Mucosa of descending colon (tissue), 3 donors: ENCODE measurements around the gene MAGED2. TPM values are rescaled to one million over a fixed set of nuclear protein-coding genes. Genes with fewer than 3 reads are reported as not detected.
"Not testable (repeated sequence)": the region's sequence is repeated elsewhere in the genome, so short reads cannot be mapped to it uniquely, and the experiment has no call there.

Source experiments
- ATAC-seq: fragments of 200-7000 bp; cut with Tn5 transposase; one replicate; pipeline ENCODE4 v1.9.1; 2020; ENCODE audit warnings: mild to moderate bottlenecking, moderate library complexity
- DNase-seq, 3 donors: peaks; one replicate each; pipeline ENCODE4 v3.0.0-alpha.2; 2020
- H3K36me3 ChIP-seq: fragments of 200-600 bp; one replicate; pipeline ENCODE4 v1.8.0; 2021; ENCODE audit warnings: low read depth, mild to moderate bottlenecking
- H3K4me1 ChIP-seq: fragments of 200-600 bp; one replicate; pipeline ENCODE4 v1.8.0; 2021; ENCODE audit warnings: low read depth, mild to moderate bottlenecking
- H3K4me3 ChIP-seq: fragments of 200-600 bp; one replicate; pipeline ENCODE4 v1.8.0; 2021; ENCODE audit warnings: mild to moderate bottlenecking
- H3K9me3 ChIP-seq: fragments of 200-600 bp; one replicate; pipeline ENCODE4 v1.8.0; 2021; ENCODE audit warnings: mild to moderate bottlenecking
- CTCF ChIP-seq: fragments of 200-600 bp; IDR thresholded peaks from one replicate; pipeline ENCODE4 v1.8.0; 2022; ENCODE audit warnings: antibody characterized with exemption, mild to moderate bottlenecking
- intact Hi-C, 2 donors: fragments of 100-400 bp; cut with DNase I in 1 of 2; cut with micrococcal nuclease in 1 of 2; formaldehyde crosslinking; loops; one replicate each; pipeline versions ENCODE4 v1.11.0 to v1.11.1; 2022; cut with DNase I, micrococcal nuclease
- total RNA-seq, 3 donors: library from RNA; stranded (reverse); fragmentation: NEBNext Ultra II Directional in 2 of 3; extraction: Animal tissue kit (Norgen Biotek cat#: 25700) in 2 of 3; gene quantifications; one replicate each; pipeline versions ENCODE4 v1.2.1 to v1.2.4, GENCODE V29; 2021 to 2023
- donor health status: DM: no; HTN: no; CAD: no; lungs with moderate emphysema.
- donor health status: DM: no; HTN: no; CAD: no.
- donor health status: DM: no; HTN: yes; CAD: no.

The MAGED2 gene
- total RNA-seq, 3 donors from 2014 or later, result 52.7 to 86.4 (median 70.1) TPM

- no peaks in the 10 kb centered on the region for H3K4me1 ChIP-seq
- TF ChIP-seq CTCF, result no peak
- ATAC-seq, result no peak
- intact Hi-C loops, result no loop called here
- DNase-seq, result no peak
- no peaks in the 10 kb centered on the region for H3K36me3 ChIP-seq
- no peaks in the 10 kb centered on the region for H3K9me3 ChIP-seq
- no peak overlapping the region for H3K4me3 ChIP-seq
Measured at GRCh38 chrX:54838583-54838982, 31.0 kb downstream of the MAGED2 start.

- H3K4me1 ChIP-seq, ATAC-seq, H3K9me3 ChIP-seq, H3K36me3 ChIP-seq, intact Hi-C loops, H3K4me3 ChIP-seq, DNase-seq: not testable (repeated sequence)
Measured at GRCh38 chrX:54841184-54841874, 33.8 kb downstream of the MAGED2 start.

DNA sequence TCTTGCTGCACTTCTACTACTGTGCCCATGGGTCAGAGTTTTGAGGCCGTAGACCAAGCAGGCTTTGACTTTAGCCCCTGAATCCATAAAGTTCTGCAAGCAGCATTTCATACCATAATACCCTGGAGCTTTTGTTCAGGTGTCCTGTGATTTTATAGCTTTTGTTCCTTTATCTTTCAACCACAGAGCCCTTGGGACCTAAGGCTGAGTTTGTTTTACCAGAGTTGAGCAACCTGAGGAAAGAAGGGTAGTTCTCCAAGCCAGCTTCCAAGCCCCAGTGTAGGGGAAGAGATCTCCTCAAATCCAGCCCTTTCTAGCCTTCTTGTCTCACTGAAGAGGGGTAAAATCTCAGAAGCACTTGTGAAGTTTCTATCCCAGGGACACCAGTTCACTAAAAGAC is 35.1 kb downstream of the MAGED2 start:
- no peak for TF ChIP-seq CTCF
- H3K36me3 ChIP-seq, result no peaks in the 10 kb centered on the region
- ATAC-seq, result no peak
- no peak overlapping the region for H3K4me3 ChIP-seq
- intact Hi-C loops, result no loop called here
- H3K4me1 ChIP-seq, result no peaks in the 10 kb centered on the region
- no peak for DNase-seq
- no peaks in the 10 kb centered on the region for H3K9me3 ChIP-seq

GRCh38 chrX:54843050-54843449 is 35.5 kb downstream of the MAGED2 start:
- ATAC-seq (no peak), DNase-seq (no peak)
- Histone ChIP-seq H3K4me1 (no peaks in the 10 kb centered on the region), H3K4me3 (no peak overlapping the region), H3K9me3 (no peaks in the 10 kb centered on the region), H3K36me3 (no peaks in the 10 kb centered on the region)
- intact Hi-C loops, result no loop called here
- TF ChIP-seq CTCF, result no peak

DNA sequence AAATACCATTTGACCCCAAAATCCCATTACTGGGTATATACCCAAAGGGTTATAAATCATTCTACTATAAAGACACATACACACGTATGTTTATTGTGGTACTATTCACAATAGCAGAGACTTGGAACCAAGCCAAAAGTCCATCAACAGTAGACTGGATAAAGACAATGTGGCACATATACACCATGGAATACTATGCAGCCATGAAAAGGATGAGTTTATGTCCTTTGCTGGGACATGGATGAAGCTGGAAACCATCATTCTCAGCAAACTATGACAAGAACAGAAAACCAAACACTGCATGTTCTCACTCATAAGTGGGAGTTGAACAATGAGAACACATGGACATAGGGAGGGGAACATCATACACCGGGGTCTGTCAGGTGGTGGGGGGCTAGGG is 40.2 kb downstream of the MAGED2 start:
- H3K4me1 ChIP-seq, H3K36me3 ChIP-seq, intact Hi-C loops, DNase-seq, H3K9me3 ChIP-seq, H3K4me3 ChIP-seq, ATAC-seq: not testable (repeated sequence)

DNA sequence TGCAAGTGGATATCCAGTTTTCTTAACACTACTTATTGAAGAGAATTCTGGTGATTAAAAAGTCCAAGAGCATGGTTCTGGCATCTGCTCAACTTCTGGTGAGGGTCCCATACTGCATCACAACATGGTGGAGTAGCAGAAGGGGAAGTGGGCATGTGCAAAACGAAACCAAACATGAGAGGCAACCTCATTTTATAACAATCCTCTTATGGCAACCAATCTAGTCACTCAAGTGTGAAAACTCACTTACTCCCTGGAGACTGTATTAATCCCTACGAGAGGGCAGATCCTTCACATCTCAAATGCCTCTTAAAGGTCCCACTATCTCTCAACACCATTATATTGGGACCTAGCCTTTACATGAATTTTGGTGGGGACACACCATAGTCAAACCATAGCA is 57.7 kb downstream of the MAGED2 start:
- no peak for TF ChIP-seq CTCF
- Histone ChIP-seq H3K4me3 (no peak overlapping the region), H3K9me3 (no peaks in the 10 kb centered on the region), H3K4me1 (no peaks in the 10 kb centered on the region), H3K36me3 (no peaks in the 10 kb centered on the region)
- DNase-seq (no peak), ATAC-seq (no peak)
- intact Hi-C loops, result no loop called here

Other genes with a start within 250 kb of the MAGED2 start
- gene ITIH6, start 9.5 kb upstream of the MAGED2 start, total RNA-seq, result not detected
- gene TRO, start 113.1 kb downstream of the MAGED2 start, total RNA-seq, result 1 to 10 TPM in 2 of 3 donors, under 1 TPM in 1; 0.67 to 7.2 (median 2.1) TPM
- under 1 TPM in 2 of 3 donors, not detected in 1; 0.19 to 0.29 TPM for gene PFKFB1, start 186.4 kb downstream of the MAGED2 start, total RNA-seq
- gene APEX2, start 192.6 kb downstream of the MAGED2 start, total RNA-seq, result 10 to 100 TPM; 12.5 to 20.5 (median 18.2) TPM
- not detected for gene ALAS2, start 223.2 kb downstream of the MAGED2 start, total RNA-seq